22Rv1 (cell line): Measurements from ENCODE around the gene NAV2.

Experiments used
- H3K27ac ChIP-seq: fragments of 450-650 bp; 2 replicates; pipeline ENCODE4 v1.5.1; 2017
- ZFX ChIP-seq: fragments of 450-650 bp; IDR thresholded peaks from 2 replicates; pipeline ENCODE4 v1.6.1; 2017; ENCODE audit warnings: antibody characterized with exemption, borderline replicate concordance
- TF ChIP-seq, protein P1 (sequence below): fragments of 450-650 bp; IDR thresholded peaks from 2 replicates; pipeline ENCODE4 v1.5.1; 2017; ENCODE audit warnings: mild to moderate bottlenecking

Gene NAV2

GRCh38 chr11:20134991-20135736 lies 422.5 kb downstream of the NAV2 start:
- H3K27ac ChIP-seq, result no peak overlapping the region
- TF ChIP-seq, protein P1, sequence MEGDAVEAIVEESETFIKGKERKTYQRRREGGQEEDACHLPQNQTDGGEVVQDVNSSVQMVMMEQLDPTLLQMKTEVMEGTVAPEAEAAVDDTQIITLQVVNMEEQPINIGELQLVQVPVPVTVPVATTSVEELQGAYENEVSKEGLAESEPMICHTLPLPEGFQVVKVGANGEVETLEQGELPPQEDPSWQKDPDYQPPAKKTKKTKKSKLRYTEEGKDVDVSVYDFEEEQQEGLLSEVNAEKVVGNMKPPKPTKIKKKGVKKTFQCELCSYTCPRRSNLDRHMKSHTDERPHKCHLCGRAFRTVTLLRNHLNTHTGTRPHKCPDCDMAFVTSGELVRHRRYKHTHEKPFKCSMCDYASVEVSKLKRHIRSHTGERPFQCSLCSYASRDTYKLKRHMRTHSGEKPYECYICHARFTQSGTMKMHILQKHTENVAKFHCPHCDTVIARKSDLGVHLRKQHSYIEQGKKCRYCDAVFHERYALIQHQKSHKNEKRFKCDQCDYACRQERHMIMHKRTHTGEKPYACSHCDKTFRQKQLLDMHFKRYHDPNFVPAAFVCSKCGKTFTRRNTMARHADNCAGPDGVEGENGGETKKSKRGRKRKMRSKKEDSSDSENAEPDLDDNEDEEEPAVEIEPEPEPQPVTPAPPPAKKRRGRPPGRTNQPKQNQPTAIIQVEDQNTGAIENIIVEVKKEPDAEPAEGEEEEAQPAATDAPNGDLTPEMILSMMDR, result no peak
- no peak for TF ChIP-seq ZFX

DNA sequence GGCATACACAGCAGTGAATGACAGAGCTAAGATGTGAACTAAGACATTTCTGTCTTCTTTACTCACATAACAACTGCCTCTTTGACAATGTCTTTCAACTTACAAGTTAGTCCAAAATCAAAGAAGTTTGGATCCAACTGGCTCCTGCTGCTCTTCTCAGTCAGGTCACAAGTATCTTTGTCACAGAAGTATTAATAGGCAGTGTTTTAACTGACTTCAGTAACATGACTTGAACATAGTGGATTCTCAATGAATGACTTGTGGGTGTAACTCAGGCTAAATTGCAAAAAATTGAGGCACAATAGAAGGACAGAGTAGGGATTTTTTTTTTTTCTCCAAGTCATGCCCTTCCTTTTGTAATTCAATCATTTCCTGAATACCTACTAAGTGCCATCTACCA lies 425.0 kb downstream of the NAV2 start:
- no peak overlapping the region for H3K27ac ChIP-seq
- no peak for TF ChIP-seq ZFX
- TF ChIP-seq, protein P1, result no peak

- no peak for TF ChIP-seq ZFX
- TF ChIP-seq, protein P1, result no peak
These were observed 426.1 kb downstream of the NAV2 start for GRCh38 chr11:20138707-20139106.

GRCh38 chr11:20154381-20154780 lies 441.7 kb downstream of the NAV2 start:
- no peak overlapping the region for H3K27ac ChIP-seq
- TF ChIP-seq, protein P1, result no peak
- no peak for TF ChIP-seq ZFX

More at GRCh38 chr11:20138707-20139106, 426.1 kb downstream of the NAV2 start:
- no peak overlapping the region for H3K27ac ChIP-seq

GRCh38 chr11:20155683-20156279 lies 443.1 kb downstream of the NAV2 start:
- H3K27ac ChIP-seq, result no peak overlapping the region
- TF ChIP-seq, protein P1, result no peak
- no peak for TF ChIP-seq ZFX

DNA sequence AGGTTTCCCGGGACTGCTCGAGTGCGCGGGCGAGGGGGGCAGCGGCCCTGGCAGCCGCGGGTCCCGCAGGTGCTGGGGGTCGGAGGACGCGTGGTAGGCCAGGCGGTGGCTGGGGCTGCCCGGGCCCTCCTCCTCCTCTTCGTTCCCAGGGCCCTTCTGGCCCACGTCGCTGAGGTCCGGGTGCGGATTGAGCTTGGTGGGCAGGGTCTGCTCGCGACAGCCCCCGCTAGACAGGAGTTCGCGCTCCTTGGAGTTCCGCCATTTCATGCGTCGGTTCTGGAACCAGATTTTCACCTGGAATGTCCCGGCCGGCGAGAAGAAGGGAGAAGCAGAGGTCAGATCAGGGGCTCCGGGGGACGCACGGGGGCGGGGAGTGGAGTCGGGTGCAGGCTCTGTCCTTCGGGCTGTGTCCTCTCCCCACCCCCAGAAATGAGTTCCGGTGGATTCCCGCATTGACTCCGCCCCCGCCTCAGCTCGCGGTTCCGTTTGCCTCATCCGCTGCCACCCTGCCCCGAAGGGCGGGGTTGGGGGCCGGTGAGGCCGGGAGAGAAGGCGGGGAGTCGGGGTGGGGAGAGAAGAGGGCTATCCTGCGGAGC lies 443.7 kb downstream of the NAV2 start:
- H3K27ac ChIP-seq, result no peak overlapping the region
- TF ChIP-seq, protein P1, result no peak
- TF ChIP-seq ZFX, result no peak
